ENCODE data around the gene TNIP3.

The TNIP3 gene

DNA sequence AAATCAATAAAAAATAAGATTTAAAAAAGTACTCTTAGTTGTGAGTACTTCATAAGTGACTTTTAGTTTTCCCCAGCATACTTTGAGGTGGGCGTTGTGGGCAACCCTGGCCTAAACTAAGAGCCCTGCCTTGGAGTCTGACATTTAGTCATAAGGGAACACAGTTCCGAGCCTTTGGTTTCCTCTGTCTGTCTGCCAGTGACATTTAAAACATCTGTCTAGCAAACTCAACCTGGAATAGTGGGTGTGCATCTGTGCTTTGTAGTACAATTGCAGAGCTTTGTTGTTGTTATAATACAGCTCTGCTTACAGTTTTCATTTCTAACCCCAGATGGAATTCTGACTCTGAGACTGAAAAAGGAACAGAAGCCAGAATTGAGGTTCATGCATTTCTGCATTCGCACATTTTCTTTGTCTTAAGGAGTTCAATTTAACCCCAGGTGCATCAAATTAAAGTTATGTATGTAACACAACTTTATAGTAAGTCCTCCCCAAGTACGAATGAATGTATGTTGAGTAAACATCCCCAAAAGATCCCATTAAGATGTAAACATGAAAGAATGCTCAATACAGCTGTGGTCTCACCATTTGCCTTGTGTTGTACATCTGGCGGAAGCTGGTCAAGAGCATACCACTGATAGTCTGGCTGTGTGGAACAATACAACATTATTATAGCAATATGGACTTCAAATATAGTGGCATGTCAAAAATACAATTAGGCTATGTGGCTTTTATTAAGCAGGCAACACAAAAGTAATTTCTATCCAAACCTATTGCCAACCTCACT is 25.9 kb downstream of the TNIP3 start:
- DNase-seq: no peak

DNA sequence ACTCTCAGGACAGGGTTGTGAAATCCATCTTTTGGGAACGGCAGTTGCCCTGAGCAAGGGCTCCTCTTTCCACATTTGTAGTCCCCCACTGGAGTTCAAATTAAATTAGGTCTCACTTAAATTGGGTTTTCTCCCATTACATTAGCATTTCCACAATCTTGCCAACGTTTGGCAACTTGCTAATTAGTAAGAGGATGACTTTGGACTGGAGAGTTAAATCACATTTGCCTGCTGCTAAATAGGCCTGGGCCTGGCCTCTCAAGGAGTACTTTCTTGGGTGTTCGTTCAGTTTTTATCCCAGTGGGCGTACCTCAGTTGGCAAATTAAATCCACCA is 33.8 kb downstream of the TNIP3 start:
- DNase-seq: no peak

DNA sequence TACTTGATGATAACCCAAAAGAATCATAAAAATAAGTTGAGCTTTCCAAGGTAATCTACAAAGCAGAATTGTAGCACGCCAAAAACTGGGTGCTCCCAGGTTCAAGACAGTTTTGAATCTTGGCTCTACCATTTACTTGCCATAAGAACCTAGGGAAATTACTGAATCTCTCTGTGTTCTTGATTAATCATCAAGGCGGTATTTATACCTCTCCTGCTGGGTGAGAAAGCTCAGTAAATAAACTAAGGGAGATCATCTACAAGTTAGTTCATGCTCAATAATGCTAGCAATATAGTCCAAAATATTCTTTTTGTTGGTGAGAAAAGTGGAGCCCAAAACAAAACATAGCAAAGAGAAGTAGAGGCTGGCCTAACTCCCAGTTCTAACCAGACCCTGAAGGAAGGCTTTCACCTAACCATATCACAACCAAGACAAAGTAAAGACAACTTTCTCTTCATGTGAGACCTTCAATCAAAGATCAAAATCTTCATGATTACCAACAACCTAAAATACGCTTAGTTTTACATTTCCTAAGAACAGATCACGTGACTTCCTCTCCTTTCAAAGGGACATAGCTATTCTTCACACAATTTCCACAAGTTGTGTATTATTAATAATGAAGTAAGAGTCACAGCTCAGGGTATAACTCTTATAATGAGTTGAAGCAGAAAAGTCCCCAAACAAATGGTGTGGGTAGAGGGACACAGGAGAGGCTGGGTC is 34.4 kb downstream of the TNIP3 start:
- no peak for DNase-seq

DNA sequence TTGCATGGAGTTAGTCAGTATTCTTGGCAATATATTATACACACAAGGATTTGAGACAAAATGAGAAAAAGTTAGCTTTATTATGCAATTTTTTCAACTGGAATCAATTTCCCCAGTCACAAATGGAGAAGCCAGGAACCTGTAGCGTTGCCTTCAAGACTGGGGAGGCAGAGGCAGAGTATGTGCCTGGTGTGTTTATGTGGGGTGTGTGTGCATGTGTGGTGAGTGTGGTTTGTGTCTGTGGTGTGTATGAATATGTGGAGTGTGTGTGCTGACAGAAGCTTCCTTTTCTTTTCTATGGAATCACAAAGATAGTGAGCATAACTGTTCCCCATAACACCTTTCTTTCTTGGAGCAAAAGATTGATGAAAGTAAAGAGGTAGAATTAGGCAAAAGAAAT is 37.0 kb downstream of the TNIP3 start:
- no peak for DNase-seq

DNA sequence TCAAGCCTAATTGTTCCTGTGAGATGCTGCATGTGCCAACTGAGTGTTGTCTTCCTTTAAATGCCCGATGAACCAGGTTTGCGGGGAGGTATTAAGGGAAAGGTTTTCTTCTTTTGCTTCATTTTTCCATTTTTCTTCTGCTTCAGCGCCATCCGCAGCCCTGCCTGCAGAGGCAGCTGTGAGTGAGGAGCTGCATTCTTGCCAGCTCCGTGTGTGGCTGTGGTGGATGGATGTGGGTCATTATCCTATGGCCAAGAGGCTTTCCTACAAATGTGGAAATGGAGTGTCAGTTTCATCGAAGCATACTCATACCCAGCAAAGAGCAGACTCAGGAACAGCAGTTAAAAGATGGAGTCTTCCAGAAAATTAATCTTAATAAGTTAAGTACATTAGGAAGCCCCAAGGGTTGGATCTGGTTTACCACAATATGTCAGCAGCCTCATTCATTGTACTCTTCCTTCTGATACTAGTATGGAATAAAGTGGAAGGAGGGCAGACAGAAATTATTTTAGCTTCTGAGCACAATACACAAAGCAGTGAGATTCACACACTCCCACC is 37.6 kb downstream of the TNIP3 start:
- no peak for DNase-seq

DNA sequence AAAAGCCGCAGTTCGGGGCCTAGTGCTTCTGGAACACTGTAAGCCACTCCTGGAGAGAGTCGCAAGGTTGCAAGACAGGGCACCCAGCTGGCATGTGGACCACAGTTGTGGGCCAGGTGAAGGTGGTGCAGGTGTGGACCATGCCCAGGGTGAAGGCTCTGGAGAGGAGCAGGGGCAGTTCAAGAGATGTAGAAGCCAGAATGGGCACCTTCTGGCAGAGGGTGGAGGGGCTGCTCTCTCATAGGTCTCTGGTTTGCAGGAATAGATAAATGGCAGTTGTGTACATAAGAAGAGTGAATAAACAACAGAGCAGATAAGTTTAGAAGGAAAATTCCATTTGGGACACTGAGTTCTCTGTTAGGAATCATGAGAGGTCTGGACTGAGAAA is 38.6 kb downstream of the TNIP3 start:
- no peak for DNase-seq

DNA sequence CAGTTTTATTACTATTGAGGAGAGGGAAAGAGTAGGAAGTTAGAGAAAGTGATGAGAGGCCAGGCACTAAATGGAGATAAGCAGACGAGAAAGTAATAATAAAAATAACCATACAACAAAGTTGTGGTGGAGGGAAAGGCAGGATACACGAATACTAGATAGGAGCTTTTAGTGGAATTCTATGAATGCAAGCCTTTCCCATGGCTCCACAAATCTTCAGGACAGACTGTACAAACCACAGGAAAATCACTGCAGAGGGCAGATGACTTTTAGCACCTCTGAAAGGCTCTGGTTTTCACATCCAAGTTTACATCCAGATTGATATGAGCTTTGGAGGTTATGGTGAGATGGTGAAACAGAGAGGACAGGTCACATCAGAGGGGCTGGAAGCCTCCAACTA is 41.5 kb downstream of the TNIP3 start:
- DNase-seq: no peak

DNA sequence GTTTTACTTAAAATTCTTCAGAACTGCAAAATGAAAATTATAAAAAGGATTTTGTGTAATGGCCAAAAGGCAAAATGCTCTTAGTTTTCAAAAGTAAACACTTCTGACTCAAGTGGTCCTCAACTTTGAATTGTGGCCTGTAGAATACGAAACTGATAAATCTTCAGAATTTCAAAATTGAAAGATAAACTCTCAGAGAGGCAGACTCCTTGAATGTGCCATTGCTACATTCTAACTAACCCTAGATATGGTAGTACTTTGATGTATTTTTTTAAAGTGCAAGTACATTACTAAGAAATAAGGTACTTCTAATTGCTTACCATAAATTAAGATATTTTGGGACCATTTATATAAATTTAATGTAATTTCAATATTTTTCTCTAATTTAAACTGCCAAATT is 44.4 kb downstream of the TNIP3 start:
- no peak for DNase-seq

DNA sequence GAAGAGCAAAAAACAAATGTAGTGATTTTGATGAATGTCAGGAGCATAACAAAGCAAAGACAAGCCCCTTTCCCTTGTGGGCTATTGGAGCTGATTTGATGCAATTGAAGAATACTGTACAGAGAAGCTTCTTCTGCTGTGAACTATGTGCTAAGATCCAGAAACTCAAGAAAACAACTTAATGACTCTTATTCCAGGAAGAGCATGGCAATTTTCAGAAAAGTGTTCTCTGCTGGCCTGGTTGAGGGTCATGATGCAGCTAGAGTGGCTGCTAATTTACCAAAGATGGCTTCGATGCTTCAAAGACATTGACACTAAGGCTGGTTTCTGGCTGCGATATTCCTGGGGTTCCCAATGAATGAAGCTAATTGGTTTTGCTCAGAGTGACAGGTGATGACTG is 45.8 kb downstream of the TNIP3 start:
- no peak for DNase-seq

DNA sequence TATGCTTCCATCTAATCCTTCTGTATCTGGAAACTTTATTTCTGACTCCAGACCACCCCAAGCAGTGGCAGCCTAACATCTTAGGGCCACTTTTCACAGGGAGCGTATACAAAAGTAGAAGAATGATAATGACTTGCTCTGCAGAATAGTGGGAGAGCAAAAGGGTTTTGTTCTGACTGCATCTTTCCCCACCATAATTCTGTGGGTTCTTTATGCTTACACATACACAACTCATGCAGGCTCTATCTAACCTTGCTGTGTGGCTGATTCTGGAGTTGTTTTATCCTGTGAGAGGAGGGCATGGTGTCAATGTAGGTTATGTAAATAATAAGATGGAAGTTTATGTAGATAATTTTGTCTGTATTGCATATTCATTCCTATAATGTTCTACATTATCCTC is 49.4 kb downstream of the TNIP3 start:
- DNase-seq: no peak

DNA sequence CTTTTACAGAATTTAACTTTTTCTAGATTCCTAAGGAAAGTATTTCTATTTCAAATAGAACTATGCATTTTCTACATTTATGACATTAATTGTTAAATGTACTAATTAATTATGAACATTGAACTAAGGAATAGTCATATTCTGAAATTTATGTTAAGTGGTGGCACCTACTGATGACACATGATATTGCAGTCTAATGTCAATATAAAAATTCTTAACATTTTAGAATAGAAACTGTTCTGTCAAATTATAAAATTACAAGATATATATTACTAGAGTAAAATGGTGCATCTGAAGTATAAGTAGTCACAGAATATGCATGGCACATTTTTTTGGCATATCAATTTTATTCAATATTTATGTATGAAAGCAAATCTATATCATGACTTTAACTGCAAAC is 51.6 kb downstream of the TNIP3 start:
- DNase-seq: no peak

DNA sequence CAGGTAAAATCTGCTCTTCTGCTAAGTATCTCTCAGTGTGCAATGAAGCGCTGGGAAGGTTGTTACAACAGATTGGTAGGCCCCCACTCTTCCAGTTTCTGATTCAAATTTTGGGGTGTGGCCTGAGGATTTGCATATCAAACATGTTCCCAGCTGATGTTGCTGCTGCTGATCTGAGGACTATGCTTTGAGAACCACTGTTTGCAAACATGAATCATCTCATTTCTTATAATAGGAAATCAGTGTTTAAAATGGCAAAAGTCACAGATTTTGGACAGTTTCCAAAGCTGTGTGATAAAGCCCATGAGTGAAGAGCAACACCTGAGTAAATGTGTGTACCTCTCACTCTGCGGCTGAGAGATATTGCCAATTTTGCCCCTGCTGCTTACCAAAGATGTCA is 55.6 kb downstream of the TNIP3 start:
- DNase-seq: no peak

DNA sequence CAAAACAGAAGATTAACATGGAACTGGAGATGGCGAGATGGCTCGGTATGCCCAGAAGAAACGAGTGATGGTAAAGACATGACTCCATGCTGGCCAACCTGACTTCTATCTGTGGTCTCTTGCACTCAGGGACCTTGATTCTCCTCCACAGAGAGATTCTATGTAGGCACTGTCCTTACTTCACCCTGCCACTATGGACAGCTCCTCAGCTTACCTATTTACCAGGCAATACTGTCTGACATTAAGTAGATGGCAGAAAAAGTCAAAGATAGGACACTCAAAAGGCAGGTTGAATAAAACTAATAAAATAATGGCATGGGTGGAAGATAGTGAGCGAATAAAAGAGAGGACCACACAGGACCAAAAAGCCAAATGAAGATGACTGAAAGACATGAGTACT is 56.6 kb downstream of the TNIP3 start:
- DNase-seq: no peak

DNA sequence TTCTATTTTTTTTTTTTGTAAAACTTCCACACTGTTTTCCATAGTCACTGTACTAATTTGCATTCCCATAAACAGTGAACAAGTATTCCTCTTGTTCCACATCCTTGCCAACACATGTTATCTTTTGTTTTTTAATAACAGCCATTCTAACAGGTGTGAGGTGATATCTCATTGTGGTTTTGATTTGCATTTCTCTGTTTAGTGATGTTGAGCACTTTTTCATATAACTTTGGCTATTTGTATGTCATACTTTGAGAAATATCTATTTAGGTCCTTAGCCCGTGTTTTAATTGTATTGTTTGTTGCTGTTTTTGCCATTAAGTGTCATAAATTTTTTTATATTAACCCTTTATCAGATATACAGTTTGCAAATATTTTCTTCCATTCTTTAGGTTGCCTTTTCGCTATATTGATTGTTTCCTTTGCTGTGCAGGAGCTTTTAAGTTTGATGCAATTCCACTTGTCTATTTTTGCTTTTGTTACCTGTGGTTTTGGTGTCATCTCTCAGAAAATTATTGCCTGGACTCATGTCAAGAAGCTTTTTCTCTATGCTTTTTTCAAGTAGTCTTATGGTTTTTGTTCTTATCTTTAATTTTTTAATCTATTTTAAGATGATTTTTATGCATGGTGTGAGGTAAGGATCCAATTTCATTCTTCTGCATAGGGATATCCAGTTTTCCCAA is 63.9 kb downstream of the TNIP3 start:
- no peak for DNase-seq

DNA sequence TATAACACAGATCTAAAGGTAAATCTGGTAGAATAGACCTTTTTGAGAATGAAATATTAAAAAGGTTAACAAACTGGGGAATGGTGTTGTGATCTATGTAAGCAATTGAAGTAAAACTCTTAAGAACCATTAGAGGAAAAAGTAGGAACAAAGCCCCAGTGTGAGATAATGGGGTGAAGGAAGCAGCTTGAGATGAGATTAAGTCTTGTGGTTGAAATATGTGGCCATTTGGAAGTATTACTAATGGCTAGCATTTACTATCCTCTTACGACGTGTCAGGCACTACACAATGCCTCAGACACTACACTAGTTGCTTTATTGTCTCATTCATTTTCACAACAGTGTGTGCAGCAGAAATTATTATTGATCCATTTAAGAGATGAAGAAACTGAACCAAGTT is 65.9 kb downstream of the TNIP3 start:
- no peak for DNase-seq

DNA sequence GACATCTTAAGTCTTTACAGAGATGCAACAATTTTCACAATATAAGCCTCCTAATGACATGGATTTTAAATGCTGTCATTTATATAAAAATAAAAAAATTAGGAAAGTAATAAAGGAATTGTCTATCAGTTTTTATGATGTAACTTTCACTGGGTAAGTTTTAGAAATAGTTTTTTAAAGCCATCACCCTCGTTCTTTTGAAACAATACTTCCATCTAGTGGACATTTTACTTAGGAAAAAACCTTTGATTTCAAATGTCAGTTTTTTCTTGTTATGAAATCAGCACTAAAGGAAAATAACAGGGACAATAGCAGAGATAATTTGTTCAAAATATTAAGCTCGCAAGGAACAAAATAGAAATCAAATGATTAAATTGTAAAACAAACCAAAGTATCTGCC is 67.5 kb downstream of the TNIP3 start:
- DNase-seq: no peak

DNA sequence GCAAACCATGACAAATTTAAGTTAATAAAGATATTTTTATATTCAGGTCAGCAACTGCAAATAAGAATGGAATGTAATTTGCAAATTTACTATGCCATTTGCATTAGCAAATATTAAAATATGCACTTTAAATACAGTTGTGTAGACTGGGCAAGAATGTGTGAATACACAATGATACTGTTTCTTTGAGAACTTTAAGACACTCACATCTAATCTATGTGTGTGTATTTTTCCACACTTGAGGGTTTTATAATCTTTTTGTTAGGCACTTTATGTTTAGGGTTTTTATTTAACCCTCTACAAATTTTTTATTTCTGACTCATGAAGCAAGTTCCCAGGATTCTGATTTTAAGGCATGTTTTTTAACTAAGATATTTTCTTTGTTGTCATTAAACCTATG is 67.9 kb downstream of the TNIP3 start:
- DNase-seq: no peak

DNA sequence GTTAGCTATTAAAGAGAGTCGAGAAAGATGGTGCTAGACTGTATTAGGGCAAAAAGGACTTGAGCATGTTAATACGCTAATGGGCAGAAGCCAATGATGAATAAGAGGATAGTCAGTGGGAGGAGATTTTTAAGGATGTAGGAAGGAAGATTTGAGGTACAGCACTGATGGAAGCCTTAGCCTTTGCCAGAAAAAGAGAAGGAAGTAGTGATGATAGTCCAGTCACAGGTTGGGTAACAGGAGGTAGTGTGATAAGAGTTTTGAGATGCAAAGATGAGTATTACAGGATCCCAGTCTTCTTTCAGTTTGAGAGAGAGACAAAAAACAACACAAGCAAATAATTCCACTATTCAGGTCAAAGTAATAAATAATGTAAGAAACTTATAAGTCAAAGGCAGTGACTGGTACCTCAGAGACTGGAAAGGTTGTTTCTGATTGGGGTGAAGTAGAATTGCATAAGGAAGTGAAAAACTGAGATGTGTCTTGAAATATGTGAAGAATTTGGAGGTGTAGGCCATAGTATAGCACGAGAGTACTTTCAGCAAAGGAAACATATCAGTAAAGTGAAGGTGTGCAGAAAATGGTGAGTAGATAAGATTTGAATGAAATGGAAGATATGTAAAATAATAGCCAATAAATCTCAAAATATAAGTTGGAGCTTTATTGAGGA is 69.7 kb downstream of the TNIP3 start:
- DNase-seq: no peak

DNA sequence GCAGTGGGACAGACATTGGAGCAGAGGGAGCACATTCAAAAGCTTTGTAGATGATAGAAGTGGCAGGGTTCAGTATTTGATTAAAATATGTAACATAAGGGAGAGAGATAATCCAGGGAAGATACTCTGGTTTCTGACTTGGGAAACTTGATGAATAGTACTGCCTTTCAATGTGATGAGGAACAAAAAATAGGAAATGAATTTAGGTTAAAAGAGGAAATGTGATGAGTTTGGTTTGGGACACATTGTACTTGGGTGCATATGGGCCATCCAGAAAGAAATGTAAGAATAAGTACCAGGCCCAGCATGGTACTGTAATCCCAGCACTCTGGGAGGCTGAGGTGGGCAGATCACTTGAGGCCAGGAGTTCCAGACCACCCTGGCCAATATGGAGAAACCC is 70.9 kb downstream of the TNIP3 start:
- no peak for DNase-seq

DNA sequence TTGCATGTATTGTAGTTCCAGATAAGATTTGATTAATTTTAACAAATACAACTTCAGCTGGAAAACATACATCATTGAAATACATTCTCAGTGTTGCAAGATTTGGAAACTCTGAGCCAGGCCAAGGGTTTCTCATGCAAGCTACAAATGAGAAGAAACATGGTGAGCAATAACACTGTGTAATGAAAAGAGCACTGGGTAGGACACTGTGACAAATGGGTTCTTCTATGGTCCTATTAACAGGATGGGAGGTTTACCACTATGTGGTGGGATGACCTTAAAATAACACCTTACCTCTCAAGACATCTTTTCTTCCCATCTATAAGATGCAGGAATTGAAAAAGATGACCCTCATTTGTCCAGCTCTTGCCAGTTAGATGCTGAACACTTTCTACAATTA is 72.2 kb downstream of the TNIP3 start:
- DNase-seq: no peak

DNA sequence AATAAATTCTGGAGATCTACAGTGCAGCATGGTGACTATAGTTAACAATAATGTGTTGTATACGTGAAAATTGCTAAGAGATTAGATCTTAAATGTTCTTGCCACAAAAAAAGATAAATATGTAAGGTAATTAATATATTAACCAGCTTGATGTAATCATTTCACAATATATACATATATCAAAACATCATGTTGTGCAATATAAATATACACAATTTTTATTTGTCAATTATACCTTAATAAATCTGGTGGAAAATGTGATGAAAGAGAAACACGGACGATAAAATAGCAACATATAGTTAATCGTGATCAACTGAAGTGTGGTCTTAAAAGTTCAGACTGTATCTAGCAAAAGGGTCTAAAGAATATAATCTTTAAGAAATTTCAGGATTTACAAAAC is 75.3 kb downstream of the TNIP3 start:
- no peak for DNase-seq
